Measurements from ENCODE around the gene RBM34. TPM values are rescaled to one million over a fixed set of nuclear protein-coding genes. Genes with fewer than 3 reads are reported as not detected.

Gene RBM34
- total and polyA plus RNA-seq, 10 of the 15 experiments (the other 5 are each of a cell fraction or from before 2014, with no cell fraction given): 46.4 to 132 (median 109) TPM

DNA sequence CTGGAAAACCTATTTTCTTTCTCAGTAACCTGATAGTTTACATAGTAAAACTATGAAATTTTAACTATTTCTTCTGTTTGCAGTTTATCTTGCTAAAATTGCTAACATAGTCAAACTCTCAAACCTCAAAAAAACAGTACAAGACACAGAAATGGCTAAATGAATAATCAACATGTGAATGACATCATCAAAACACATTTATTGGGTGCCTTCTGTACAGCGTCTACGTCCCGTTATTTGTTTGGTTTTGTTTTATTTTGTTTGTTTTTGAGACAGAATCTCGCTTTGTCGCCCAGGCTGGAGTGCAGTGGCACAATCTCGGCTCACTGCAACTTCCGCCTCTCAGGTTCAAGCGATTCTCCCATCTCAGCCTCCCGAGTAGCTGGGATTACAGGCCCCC is 11.2 kb downstream of the RBM34 start:
- Histone ChIP-seq H3K4me3 (no peak overlapping the region), H3K4me2 (ENCODE audit: control insufficient read depth, insufficient read depth) (no peak overlapping the region), H3K27me3 (replicated peaks in 1 of 2; ENCODE audit: control insufficient read depth in 2 of 2, insufficient read depth in 2 of 2, low read length in 1 of 2) (no peaks in the 10 kb centered on the region), H3K9me3 (replicated peaks; ENCODE audit: control insufficient read depth, insufficient read depth, low read length) (no peaks in the 10 kb centered on the region), H3K9ac (ENCODE audit: control insufficient read depth, insufficient read depth, low read length) (no peak overlapping the region), H3K36me3 (ENCODE audit: control insufficient read depth in 2 of 2, insufficient read depth in 2 of 2, low read length in 1 of 2) (peaks cover 0 to 38% of the 10 kb centered on the region in 2 experiments; a peak in 3 of 4 replicates), H4K20me1 (ENCODE audit: control insufficient read depth, insufficient read depth) (0 out of 2 replicates have a peak, but pooled peaks cover 3% of the 10 kb centered on the region), H3K79me2 (ENCODE audit: control insufficient read depth, insufficient read depth, low read length) (no peaks in the 10 kb centered on the region; the same call in none of the 2 replicates), H3K27ac (ENCODE audit: control insufficient read depth, insufficient read depth) (no peak overlapping the region), H3K4me1 (ENCODE audit: control insufficient read depth, insufficient read depth, low read length) (peaks cover 18% of the 10 kb centered on the region), H2AFZ (ENCODE audit: control insufficient read depth, low read depth, low read length) (no peak overlapping the region)
- ATAC-seq: no peak
- BruUV-seq (replicated peaks): no TSS peak
- intact Hi-C loops (cut with micrococcal nuclease; ENCODE audit: unreplicated experiment): no loop called here
- in situ Hi-C loops (cut with MboI): no loop called here
- TF ChIP-seq ATF7 (IDR thresholded peaks at IDR 0.05; ENCODE audit: low read depth): 0 out of 2 replicates have a peak, but pooled peaks have one; percentile 30
- TF ChIP-seq EGR1 (IDR thresholded peaks at IDR 0.05; ENCODE audit: borderline replicate concordance in 1 of 2, low read depth in 2 of 2, low read length in 2 of 2): no peak
- ChIA-PET RAD21 (ENCODE audit: unreplicated experiment) (no interaction called here), CTCF (interaction anchor here (0.7 kb wide), 1 partner anchor 19 kb away, joined by 5 read pairs; no protein-coding TSS in a partner anchor), SMC1A (ENCODE audit: uncharacterized antibody, unreplicated experiment) (interaction anchor here (3.1 kb wide), 1 partner anchor 11 kb away, joined by 11 read pairs; the partner anchor contains the start of gene RBM34), POLR2A (interaction anchor here (0.6 kb wide), 1 partner anchor 9 kb away, joined by 3 read pairs; no protein-coding TSS in a partner anchor)
- no peak for FAIRE-seq
- 99% methylated on average over 9 of the region's 9 CpGs for WGBS (ENCODE audit: insufficient coverage, insufficient replicate concordance, low lambda C conversion rate, missing lambda C conversion rate)
- no peak for DNase-seq (ENCODE audit: low read depth, low spot score)

- Histone ChIP-seq H3K36me3 (ENCODE audit: control insufficient read depth in 2 of 2, insufficient read depth in 2 of 2, low read length in 1 of 2) (peaks cover 1 to 41% of the 10 kb centered on the region in 2 experiments), H3K27ac (ENCODE audit: control insufficient read depth, insufficient read depth) (peak overlapping the region; percentile 62; the same call in 1 of the 2 replicates), H3K9ac (ENCODE audit: control insufficient read depth, insufficient read depth, low read length) (no peak overlapping the region), H3K79me2 (ENCODE audit: control insufficient read depth, insufficient read depth, low read length) (peaks cover 2% of the 10 kb centered on the region), H2AFZ (ENCODE audit: control insufficient read depth, low read depth, low read length) (no peak overlapping the region), H3K4me3 (no peak overlapping the region), H3K27me3 (replicated peaks in 1 of 2; ENCODE audit: control insufficient read depth in 2 of 2, insufficient read depth in 2 of 2, low read length in 1 of 2) (no peaks in the 10 kb centered on the region), H3K4me1 (ENCODE audit: control insufficient read depth, insufficient read depth, low read length) (peaks cover 18% of the 10 kb centered on the region), H3K4me2 (ENCODE audit: control insufficient read depth, insufficient read depth) (no peak overlapping the region; the same call in 1 of the 2 replicates), H4K20me1 (ENCODE audit: control insufficient read depth, insufficient read depth) (0 out of 2 replicates have a peak, but pooled peaks cover 3% of the 10 kb centered on the region), H3K9me3 (replicated peaks; ENCODE audit: control insufficient read depth, insufficient read depth, low read length) (no peaks in the 10 kb centered on the region)
- 83% methylated on average over 4 of the region's 4 CpGs for WGBS (ENCODE audit: insufficient coverage, insufficient replicate concordance, low lambda C conversion rate, missing lambda C conversion rate)
- ChIA-PET POLR2A (no interaction called here), RAD21 (ENCODE audit: unreplicated experiment) (no interaction called here), SMC1A (ENCODE audit: uncharacterized antibody, unreplicated experiment) (interaction anchor here (1.0 to 2.8 kb wide), 2 partner anchors 14 to 20 kb away, joined by 3 to 7 read pairs; no protein-coding TSS in a partner anchor), CTCF (interaction anchor here (1.1 to 1.5 kb wide), 3 partner anchors 10 to 43 kb away, joined by 3 to 4 read pairs (median 3); no protein-coding TSS in a partner anchor)
- DNase-seq (ENCODE audit: low read depth, low spot score) (no peak), FAIRE-seq (no peak), ATAC-seq (peak; percentile 74)
- no TSS peak for BruUV-seq (replicated peaks)
- intact Hi-C loops (cut with micrococcal nuclease; ENCODE audit: unreplicated experiment): no loop called here
- in situ Hi-C loops (cut with MboI): no loop called here
- TF ChIP-seq JUNB (IDR thresholded peaks at IDR 0.05) (peak; percentile 60), ESRRA (IDR thresholded peaks at IDR 0.05; ENCODE audit: low read length) (no peak), MEF2A (IDR thresholded peaks at IDR 0.05; ENCODE audit: insufficient read depth, low read depth, low read length) (peak; percentile 68; the same call in 1 of the 2 replicates), RUNX3 (IDR thresholded peaks at IDR 0.05; ENCODE audit: low read length) (peak; percentile 40; the same call in 1 of the 2 replicates), EED (IDR thresholded peaks at IDR 0.05; ENCODE audit: low read depth) (no peak)
- TF ChIP-seq, protein P1, sequence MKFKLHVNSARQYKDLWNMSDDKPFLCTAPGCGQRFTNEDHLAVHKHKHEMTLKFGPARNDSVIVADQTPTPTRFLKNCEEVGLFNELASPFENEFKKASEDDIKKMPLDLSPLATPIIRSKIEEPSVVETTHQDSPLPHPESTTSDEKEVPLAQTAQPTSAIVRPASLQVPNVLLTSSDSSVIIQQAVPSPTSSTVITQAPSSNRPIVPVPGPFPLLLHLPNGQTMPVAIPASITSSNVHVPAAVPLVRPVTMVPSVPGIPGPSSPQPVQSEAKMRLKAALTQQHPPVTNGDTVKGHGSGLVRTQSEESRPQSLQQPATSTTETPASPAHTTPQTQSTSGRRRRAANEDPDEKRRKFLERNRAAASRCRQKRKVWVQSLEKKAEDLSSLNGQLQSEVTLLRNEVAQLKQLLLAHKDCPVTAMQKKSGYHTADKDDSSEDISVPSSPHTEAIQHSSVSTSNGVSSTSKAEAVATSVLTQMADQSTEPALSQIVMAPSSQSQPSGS (IDR thresholded peaks at IDR 0.05; ENCODE audit: low read length): 0 out of 2 replicates have a peak, but pooled peaks have one; percentile 21
These were observed 13.8 kb downstream of the RBM34 start for GRCh38 chr1:235147269-235147668.

Data from GM12878 (cell line).